ACC112 (cell line): ENCODE measurements around the gene CST5.
"Not testable (repeated sequence)": the region's sequence is repeated elsewhere in the genome, so short reads cannot be mapped to it uniquely, and the experiment has no call there.

Experiments
- H2AFZ ChIP-seq: fragments of 200-600 bp; sonication (generic); one replicate; pipeline ENCODE4 v1.6.0; 2017; ENCODE audit warnings: antibody characterized with exemption, low read length; ENCODE audit not compliant: unreplicated experiment
- H3K27ac ChIP-seq: fragments of 200-600 bp; sonication (generic); 2 replicates; pipeline ENCODE4 v1.5.1; 2014; ENCODE audit warnings: low read depth, mild to moderate bottlenecking, antibody characterized with exemption, low read length, moderate library complexity
- H3K27me3 ChIP-seq: fragments of 200-600 bp; sonication (generic); 2 replicates; pipeline ENCODE4 v1.6.1; 2014; ENCODE audit warnings: mild to moderate bottlenecking, antibody characterized with exemption, low read length, moderate library complexity, mixed read lengths; ENCODE audit not compliant: insufficient read depth
- H3K36me3 ChIP-seq: fragments of 200-600 bp; sonication (generic); 2 replicates; pipeline ENCODE4 v1.6.1; 2016; ENCODE audit warnings: mild to moderate bottlenecking, antibody characterized with exemption, low read length, moderate library complexity, mixed read lengths; ENCODE audit not compliant: insufficient read depth
- H3K4me1 ChIP-seq: fragments of 200-600 bp; sonication (generic); one replicate; pipeline ENCODE4 v1.6.1; 2016; ENCODE audit warnings: low read length, mixed read lengths; ENCODE audit not compliant: insufficient read depth, unreplicated experiment, control insufficient read depth
- H3K4me3 ChIP-seq: fragments of 200-600 bp; sonication (generic); 2 replicates; pipeline ENCODE4 v1.5.1; 2014; ENCODE audit warnings: mild to moderate bottlenecking, low read depth, low read length
- H3K79me2 ChIP-seq: fragments of 200-600 bp; sonication (generic); one replicate; pipeline ENCODE4 v1.6.0; 2016; ENCODE audit warnings: low read length; ENCODE audit not compliant: control insufficient read depth, unreplicated experiment, insufficient read depth

The CST5 gene

DNA sequence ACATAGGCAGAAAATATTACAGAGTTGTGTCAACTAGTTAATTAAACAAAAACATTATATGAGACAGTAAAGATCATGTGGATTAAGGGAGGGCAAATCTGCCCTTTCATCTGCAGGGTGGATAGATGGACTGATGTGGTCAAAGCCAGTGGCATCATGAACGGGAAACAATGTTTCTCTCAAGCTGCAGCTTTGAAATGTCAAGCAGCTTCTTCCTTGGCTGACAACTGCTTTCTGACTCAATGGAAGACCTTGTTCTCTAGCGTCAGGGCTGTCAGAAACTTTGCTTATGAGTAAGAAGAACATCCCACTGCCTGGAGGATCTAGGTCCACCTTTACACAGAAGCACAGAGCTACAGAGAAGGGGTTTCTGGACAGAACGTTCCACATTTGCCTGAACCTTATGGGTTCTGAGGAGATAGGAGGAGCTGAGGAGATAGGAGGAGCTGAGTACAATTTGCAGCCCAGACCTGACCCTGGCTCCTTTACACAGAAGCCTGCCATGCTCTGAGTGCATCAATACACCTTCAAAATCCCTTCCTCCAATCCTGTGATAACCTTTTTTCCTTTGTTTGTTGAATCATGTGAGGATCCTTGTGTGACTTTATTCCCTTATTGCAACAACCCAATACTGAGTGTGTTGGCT, 6.1 kb downstream of the CST5 start:
- peaks cover 67% of the 10 kb centered on the region for H3K27me3 ChIP-seq
- H3K4me1 ChIP-seq = no peaks in the 10 kb centered on the region
- no peak overlapping the region for H3K4me3 ChIP-seq
- H3K27ac ChIP-seq = no peak overlapping the region
- H2AFZ ChIP-seq = no peak overlapping the region
- H3K79me2 ChIP-seq = no peaks in the 10 kb centered on the region
- H3K36me3 ChIP-seq = no peaks in the 10 kb centered on the region

DNA sequence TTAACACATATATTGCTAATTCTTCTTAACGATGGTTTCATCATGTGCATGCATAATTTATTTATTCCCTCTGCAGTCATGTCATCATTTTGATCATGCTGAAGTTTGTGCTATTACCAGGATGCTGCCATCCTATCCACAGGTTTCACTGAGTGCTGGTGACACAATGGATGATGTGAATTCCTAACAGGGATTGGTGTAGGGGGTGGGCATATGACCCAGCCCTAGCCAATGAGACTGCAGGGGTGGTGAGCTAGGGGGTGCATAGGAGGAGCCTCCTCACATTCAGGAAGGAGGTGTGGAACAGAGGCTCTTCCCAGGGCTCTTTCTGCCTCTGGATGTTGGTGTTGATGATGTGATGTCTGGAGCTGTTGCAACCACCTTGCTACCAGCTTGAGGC, 7.5 kb downstream of the CST5 start:
- Histone ChIP-seq H3K79me2 (no peaks in the 10 kb centered on the region), H3K36me3 (no peaks in the 10 kb centered on the region), H2AFZ (no peak overlapping the region), H3K4me3 (no peak overlapping the region), H3K27ac (no peak overlapping the region), H3K27me3 (peaks cover 78% of the 10 kb centered on the region), H3K4me1 (no peaks in the 10 kb centered on the region)

- Histone ChIP-seq H3K4me3 (no peak overlapping the region), H3K79me2 (no peaks in the 10 kb centered on the region), H3K4me1 (no peaks in the 10 kb centered on the region), H3K36me3 (no peaks in the 10 kb centered on the region), H3K27ac (no peak overlapping the region), H3K27me3 (peaks cover 87% of the 10 kb centered on the region), H2AFZ (no peak overlapping the region)
Observed at GRCh38 chr20:23870461-23870860, 9.1 kb downstream of the CST5 start.

- H3K36me3 ChIP-seq = no peaks in the 10 kb centered on the region
- no peak overlapping the region for H2AFZ ChIP-seq
- H3K79me2 ChIP-seq = no peaks in the 10 kb centered on the region
- H3K4me1 ChIP-seq = no peaks in the 10 kb centered on the region
- H3K4me3 ChIP-seq = no peak overlapping the region
- no peak overlapping the region for H3K27ac ChIP-seq
- peaks cover 86% of the 10 kb centered on the region for H3K27me3 ChIP-seq
Observed at GRCh38 chr20:23869520-23869919, 10.0 kb downstream of the CST5 start.

DNA sequence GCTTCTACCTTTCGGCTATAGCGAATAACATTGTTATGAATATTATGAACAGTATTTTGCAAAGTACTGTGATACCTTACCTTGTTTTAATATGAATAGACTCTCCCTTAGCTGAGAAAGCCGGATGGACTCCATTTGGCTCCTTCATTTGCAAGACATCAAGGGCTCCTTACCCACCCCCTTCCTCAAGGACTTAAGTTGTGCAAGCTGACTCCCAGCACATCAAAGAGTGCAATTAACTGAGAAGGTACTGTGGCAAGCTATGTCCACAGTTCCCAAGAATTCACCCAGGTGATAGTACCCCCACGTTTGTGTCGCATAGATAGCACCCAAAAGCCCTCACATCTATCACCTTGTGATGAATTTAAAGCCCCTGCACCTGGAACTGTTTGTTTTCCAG, 11.2 kb downstream of the CST5 start:
- no peaks in the 10 kb centered on the region for H3K4me1 ChIP-seq
- H3K79me2 ChIP-seq = no peaks in the 10 kb centered on the region
- no peak overlapping the region for H2AFZ ChIP-seq
- H3K4me3 ChIP-seq = no peak overlapping the region
- H3K36me3 ChIP-seq = no peaks in the 10 kb centered on the region
- peaks cover 81% of the 10 kb centered on the region for H3K27me3 ChIP-seq
- no peak overlapping the region for H3K27ac ChIP-seq

DNA sequence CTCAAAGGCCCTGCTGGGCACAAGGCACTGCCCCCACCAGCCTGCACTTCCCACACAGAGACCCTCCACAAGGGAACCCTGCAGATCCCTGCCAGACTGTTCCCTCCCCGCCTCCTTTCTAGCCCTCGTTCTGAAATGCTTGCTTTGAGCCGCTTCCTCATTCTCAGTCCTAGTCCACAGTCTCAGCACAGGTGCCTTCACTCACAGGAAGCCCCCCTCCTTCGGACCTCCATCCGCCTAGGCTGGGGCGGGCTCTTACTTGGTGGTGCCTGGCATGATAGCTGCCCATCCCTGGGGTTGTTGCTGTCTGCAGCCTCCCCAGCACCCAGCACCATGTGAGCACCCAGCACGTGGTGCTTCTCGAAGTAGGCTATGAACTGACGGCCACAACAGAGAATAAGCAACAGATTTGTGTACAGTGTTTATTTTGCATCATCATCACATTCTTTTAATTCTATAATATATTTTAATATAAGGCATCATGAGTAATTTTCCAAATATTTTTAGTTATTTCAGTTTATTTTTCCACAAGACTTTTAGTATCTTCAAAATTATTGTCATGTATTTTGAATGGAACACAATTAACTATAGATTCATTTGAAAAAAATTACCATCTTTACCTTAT, 12.3 kb downstream of the CST5 start:
- Histone ChIP-seq H3K27me3 (peaks cover 70% of the 10 kb centered on the region), H3K4me1 (no peaks in the 10 kb centered on the region), H3K27ac (no peak overlapping the region), H3K4me3 (no peak overlapping the region), H3K36me3 (no peaks in the 10 kb centered on the region), H3K79me2 (no peaks in the 10 kb centered on the region), H2AFZ (no peak overlapping the region)

- H3K27ac ChIP-seq, H3K4me3 ChIP-seq: not testable (repeated sequence)
- peaks cover 15% of the 10 kb centered on the region; the same call in 1 of the 2 replicates for H3K27me3 ChIP-seq
Observed at GRCh38 chr20:23860771-23861170, 18.8 kb downstream of the CST5 start.

GRCh38 chr20:23857962-23858595, 21.5 kb downstream of the CST5 start:
- H3K79me2 ChIP-seq = no peaks in the 10 kb centered on the region
- no peaks in the 10 kb centered on the region for H3K4me1 ChIP-seq
- 0 out of 2 replicates have a peak, but pooled peaks cover 6% of the 10 kb centered on the region for H3K27me3 ChIP-seq
- no peaks in the 10 kb centered on the region for H3K36me3 ChIP-seq
- H2AFZ ChIP-seq = no peak overlapping the region
- no peak overlapping the region for H3K27ac ChIP-seq
- no peak overlapping the region for H3K4me3 ChIP-seq

More at GRCh38 chr20:23860771-23861170, 18.8 kb downstream of the CST5 start:
- H2AFZ ChIP-seq, H3K36me3 ChIP-seq, H3K4me1 ChIP-seq, H3K79me2 ChIP-seq: not testable (repeated sequence)

DNA sequence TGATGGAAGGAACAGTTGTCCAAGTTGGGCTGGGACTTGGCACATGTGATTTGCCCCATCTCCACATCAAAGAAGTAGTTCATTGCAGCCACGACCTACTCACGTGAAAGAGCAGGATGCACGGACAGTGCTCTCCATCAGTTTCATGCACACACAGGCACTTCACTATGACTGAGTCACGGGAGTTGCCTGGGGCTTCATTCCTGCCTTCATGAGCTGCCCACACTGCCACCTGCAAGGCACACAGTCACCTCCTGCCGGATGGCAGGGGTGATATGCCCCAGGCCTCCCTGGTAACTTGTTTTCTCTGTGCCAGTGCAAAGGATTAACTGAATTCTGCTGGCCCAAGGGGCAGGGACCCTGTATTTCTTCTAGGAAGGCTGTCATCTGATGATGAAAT, 22.8 kb downstream of the CST5 start:
- H3K36me3 ChIP-seq = no peaks in the 10 kb centered on the region
- no peaks in the 10 kb centered on the region for H3K4me1 ChIP-seq
- H3K79me2 ChIP-seq = no peaks in the 10 kb centered on the region
- H3K4me3 ChIP-seq = no peak overlapping the region
- no peak overlapping the region for H2AFZ ChIP-seq
- no peak overlapping the region for H3K27ac ChIP-seq
- H3K27me3 ChIP-seq = 0 out of 2 replicates have a peak, but pooled peaks cover 6% of the 10 kb centered on the region

- H3K36me3 ChIP-seq = no peaks in the 10 kb centered on the region
- H3K4me3 ChIP-seq = no peak overlapping the region
- H3K4me1 ChIP-seq = no peaks in the 10 kb centered on the region
- H3K27me3 ChIP-seq = 0 out of 2 replicates have a peak, but pooled peaks cover 6% of the 10 kb centered on the region
- no peak overlapping the region for H2AFZ ChIP-seq
- H3K79me2 ChIP-seq = no peaks in the 10 kb centered on the region
- H3K27ac ChIP-seq = no peak overlapping the region
Observed at GRCh38 chr20:23856226-23856625, 23.3 kb downstream of the CST5 start.

- Histone ChIP-seq H3K27me3 (peaks cover 42% of the 10 kb centered on the region), H3K4me1 (no peaks in the 10 kb centered on the region), H3K36me3 (no peaks in the 10 kb centered on the region), H3K4me3 (no peak overlapping the region), H3K79me2 (no peaks in the 10 kb centered on the region), H3K27ac (no peak overlapping the region), H2AFZ (no peak overlapping the region)
Observed at GRCh38 chr20:23841693-23842092, 37.9 kb downstream of the CST5 start.
